H1 (cell line): ENCODE results near the gene TMEM165. TPM values are rescaled to one million over a fixed set of nuclear protein-coding genes. Genes with fewer than 3 reads are reported as not detected.
A peak's percentile ranks its signal among the peaks of the same experiment; 100 is the strongest.

Experiments
- CTCF ChIA-PET: fragments of 300-600 bp; sonication (Branson Sonifier 250); formaldehyde crosslinking; loops from one replicate; lab custom pipeline; 2021; ENCODE audit not compliant: partially characterized antibody; lab: Charles Lee
- POLR2A ChIA-PET: fragments of 300-600 bp; sonication (Branson Sonifier 250); formaldehyde crosslinking; loops from one replicate; lab custom pipeline; 2021; ENCODE audit warnings: inconsistent platforms; ENCODE audit not compliant: partially characterized antibody; lab: Charles Lee
- DNase-seq, 2 experiments: peaks; one replicate each; pipeline versions ENCODE4 v3.0.0 to v3.0.0-alpha.2; 2010 to 2022; ENCODE audit warnings: low spot score in 2 of 2, low read depth in 1 of 2, mixed read lengths in 1 of 2
- FAIRE-seq: peaks from 2 replicates; lab custom pipeline; 2011; peaks lifted over from hg19 to GRCh38; lab: Jason Lieb, UNC
- H2AFZ ChIP-seq: 2 replicates; pipeline ENCODE4 v1.8.1; 2012; ENCODE audit warnings: low read length, inconsistent platforms
- H2AK5ac ChIP-seq: 2 replicates; pipeline ENCODE4 v1.6.1; 2013; ENCODE audit warnings: low read depth, low read length
- H2BK120ac ChIP-seq: replicated peaks from 2 replicates; pipeline ENCODE3; 2013; ENCODE audit warnings: low read depth, low read length, inconsistent platforms
- H2BK12ac ChIP-seq: 2 replicates; pipeline ENCODE4 v1.6.1; 2013; ENCODE audit warnings: low read depth, low read length
- H2BK15ac ChIP-seq: 2 replicates; pipeline ENCODE4 v1.6.1; 2013; ENCODE audit warnings: low read length
- H2BK20ac ChIP-seq: 2 replicates; pipeline ENCODE4 v1.6.1; 2013; ENCODE audit warnings: low read length
- H2BK5ac ChIP-seq: 2 replicates; pipeline ENCODE4 v1.6.1; 2013; ENCODE audit warnings: low read depth, low read length
- H3K14ac ChIP-seq: 2 replicates; pipeline ENCODE4 v1.6.1; 2013; ENCODE audit warnings: inconsistent platforms; ENCODE audit not compliant: insufficient read length
- H3K18ac ChIP-seq: 2 replicates; pipeline ENCODE4 v1.6.1; 2013; ENCODE audit warnings: low read length; ENCODE audit errors: extremely low read depth
- H3K23ac ChIP-seq: 2 replicates; pipeline ENCODE4 v1.6.1; 2013; ENCODE audit warnings: inconsistent platforms; ENCODE audit not compliant: insufficient read length
- H3K23me2 ChIP-seq: 2 replicates; pipeline ENCODE4 v1.6.1; 2013; ENCODE audit warnings: low read depth, low read length
- H3K27ac ChIP-seq: 2 replicates; pipeline ENCODE4 v1.6.1; 2011; ENCODE audit warnings: low read depth, low read length, inconsistent platforms
- H3K27me3 ChIP-seq, 4 experiments: replicated peaks in 1 of 4; 1 replicate in 1 of 4; 2 replicates in 3 of 4; pipeline versions ENCODE4 v1.6.1 to v1.8.1; 2011 to 2013; ENCODE audit warnings: low read length in 3 of 4, mild to moderate bottlenecking in 3 of 4, inconsistent platforms in 2 of 4, mixed read lengths in 2 of 4, moderate library complexity in 1 of 4; ENCODE audit not compliant: control insufficient read depth in 3 of 4, insufficient read depth in 3 of 4; ENCODE audit errors: extremely low read depth in 1 of 4
- H3K36me3 ChIP-seq, 4 experiments: 2 replicates each; pipeline versions ENCODE4 v1.6.1 to v1.8.1; 2011 to 2013; ENCODE audit warnings: mild to moderate bottlenecking in 4 of 4, low read length in 3 of 4, moderate library complexity in 2 of 4, control low read depth in 1 of 4, inconsistent platforms in 1 of 4; ENCODE audit not compliant: insufficient read depth in 4 of 4, control insufficient read depth in 2 of 4
- H3K4ac ChIP-seq: replicated peaks from 2 replicates; pipeline ENCODE3; 2013; ENCODE audit warnings: low read length, low read depth, mixed read lengths, inconsistent platforms; ENCODE audit not compliant: insufficient read length
- H3K4me1 ChIP-seq, 4 experiments: replicated peaks in 1 of 4; 1 replicate in 1 of 4; 2 replicates in 3 of 4; pipeline versions ENCODE4 v1.6.1 to v1.8.1; 2011 to 2013; ENCODE audit warnings: low read length in 3 of 4, inconsistent platforms in 2 of 4, mixed read lengths in 1 of 4; ENCODE audit not compliant: insufficient read depth in 4 of 4, control insufficient read depth in 3 of 4
- H3K4me2 ChIP-seq, 2 experiments: 2 replicates each; pipeline versions ENCODE4 v1.6.1 to v1.8.1; 2011 to 2013; ENCODE audit warnings: low read depth in 2 of 2, low read length in 2 of 2, control low read depth in 1 of 2, inconsistent platforms in 1 of 2, mild to moderate bottlenecking in 1 of 2; ENCODE audit not compliant: insufficient read depth in 1 of 2
- H3K4me3 ChIP-seq, 4 experiments: fragments of 200-600, 300-600 bp in 1 of 4; sonication (generic), shearing (Covaris generic), sonication (Bioruptor Twin) in 1 of 4; 2 replicates each; pipeline versions ENCODE4 v1.5.1 to v1.8.1; 2011 to 2016; ENCODE audit warnings: low read length in 4 of 4, low read depth in 3 of 4, control low read depth in 2 of 4, inconsistent platforms in 2 of 4, mild to moderate bottlenecking in 2 of 4, mixed read lengths in 1 of 4, moderate library complexity in 1 of 4; ENCODE audit not compliant: insufficient read depth in 2 of 4; ENCODE audit errors: extremely low read depth in 1 of 4
- H3K56ac ChIP-seq: replicated peaks from 2 replicates; pipeline ENCODE3; 2013; ENCODE audit warnings: low read depth, mild to moderate bottlenecking, mixed read lengths, low read length, inconsistent platforms; ENCODE audit not compliant: insufficient read length
- H3K79me1 ChIP-seq: 2 replicates; pipeline ENCODE4 v1.6.1; 2013; ENCODE audit warnings: low read depth, low read length, control low read depth
- H3K79me2 ChIP-seq, 2 experiments: 2 replicates each; pipeline versions ENCODE4 v1.6.1 to v1.8.1; 2012 to 2013; ENCODE audit warnings: low read length in 2 of 2, mild to moderate bottlenecking in 2 of 2, inconsistent platforms in 1 of 2; ENCODE audit not compliant: insufficient read depth in 2 of 2, control insufficient read depth in 1 of 2
- H3K9ac ChIP-seq, 4 experiments: replicated peaks in 1 of 4; 1 replicate in 1 of 4; 2 replicates in 3 of 4; pipeline versions ENCODE4 v1.6.1 to v1.8.1; 2011 to 2013; ENCODE audit warnings: low read depth in 3 of 4, low read length in 3 of 4, control low read depth in 2 of 4, mild to moderate bottlenecking in 2 of 4, moderate library complexity in 2 of 4, inconsistent platforms in 1 of 4; ENCODE audit errors: extremely low read depth in 1 of 4
- H3K9me3 ChIP-seq, 2 experiments: 2 replicates each; pipeline versions ENCODE4 v1.6.1 to v1.8.1; 2012 to 2013; ENCODE audit warnings: mild to moderate bottlenecking in 2 of 2, moderate library complexity in 2 of 2, control low read depth in 1 of 2, inconsistent platforms in 1 of 2, low read depth in 1 of 2, low read length in 1 of 2, mixed read lengths in 1 of 2; ENCODE audit not compliant: insufficient read depth in 2 of 2
- H4K20me1 ChIP-seq, 2 experiments: replicated peaks in 1 of 2; 2 replicates each; pipeline versions ENCODE3 to v1.8.1; 2011 to 2013; ENCODE audit warnings: inconsistent platforms in 2 of 2, low read length in 2 of 2, mild to moderate bottlenecking in 1 of 2; ENCODE audit not compliant: insufficient read depth in 2 of 2, control insufficient read depth in 1 of 2
- H4K5ac ChIP-seq: 2 replicates; pipeline ENCODE4 v1.6.1; 2013; ENCODE audit warnings: low read length, low read depth, mixed read lengths, inconsistent platforms; ENCODE audit not compliant: insufficient read length
- H4K8ac ChIP-seq: 2 replicates; pipeline ENCODE4 v1.8.0; 2013; ENCODE audit warnings: mild to moderate bottlenecking, moderate library complexity, low read length, inconsistent platforms; ENCODE audit not compliant: insufficient read depth; ENCODE audit errors: extremely low read depth
- H4K91ac ChIP-seq: replicated peaks from 2 replicates; pipeline ENCODE3; 2013; ENCODE audit warnings: low read length, mixed read lengths, inconsistent platforms; ENCODE audit not compliant: insufficient read length
- ATF2 ChIP-seq: IDR thresholded peaks from 2 replicates; pipeline ENCODE4 v1.6.1; 2012; ENCODE audit warnings: low read length, inconsistent platforms
- CBX5 ChIP-seq: fragments of 300-800, 300-1000 bp; sonication (generic); IDR thresholded peaks from 2 replicates; pipeline ENCODE4 v1.7.1; 2016; ENCODE audit warnings: antibody characterized with exemption, low read length, low read depth
- CREB1 ChIP-seq: IDR thresholded peaks from 2 replicates; pipeline ENCODE4 v1.6.1; 2012; ENCODE audit warnings: inconsistent platforms
- EZH2 ChIP-seq: fragments of 200-600 bp; sonication (generic); IDR thresholded peaks from 2 replicates; pipeline ENCODE4 v1.7.1; 2012; ENCODE audit warnings: low read depth, mild to moderate bottlenecking, moderate library complexity, low read length, inconsistent platforms; ENCODE audit not compliant: severe bottlenecking
- FOSL1 ChIP-seq: IDR thresholded peaks from 2 replicates; pipeline ENCODE4 v1.6.1; 2011; ENCODE audit warnings: mild to moderate bottlenecking, low read depth, low read length, moderate library complexity; ENCODE audit not compliant: insufficient read depth
- HDAC6 ChIP-seq: IDR thresholded peaks from one replicate; pipeline ENCODE4 v1.7.1; 2012; ENCODE audit warnings: low read depth, mild to moderate bottlenecking, inconsistent platforms, low read length, moderate library complexity
- POU5F1 ChIP-seq: IDR thresholded peaks from 2 replicates; pipeline ENCODE4 v1.6.1; 2011; ENCODE audit warnings: low read depth, mild to moderate bottlenecking, low read length, moderate library complexity
- TAF1 ChIP-seq: IDR thresholded peaks from 2 replicates; pipeline ENCODE4 v1.6.1; 2011; ENCODE audit warnings: mild to moderate bottlenecking, low read depth, low read length
- ZNF274 ChIP-seq: IDR thresholded peaks from 2 replicates; pipeline ENCODE4 v1.7.0; 2012; ENCODE audit warnings: low read length, borderline replicate concordance; ENCODE audit errors: extremely low read depth
- WGBS, 2 experiments: shearing (Covaris generic) in 1 of 2; methylation state at CpG; one replicate each; pipeline versions ENCODE4 v1.1.6 to v1.1.7; 2013 to 2015; ENCODE audit warnings: low lambda C conversion rate in 2 of 2, mixed read lengths in 2 of 2, inconsistent platforms in 1 of 2, low coverage in 1 of 2, missing lambda C conversion rate in 1 of 2; ENCODE audit not compliant: insufficient replicate concordance in 2 of 2, insufficient coverage in 1 of 2, insufficient read length in 1 of 2; ENCODE audit errors: extremely low coverage in 1 of 2, missing lambda C conversion rate in 1 of 2; 5-methylcytosine and 5-hydroxymethylcytosine counted together
- polyA plus RNA-seq, 7 experiments: library from polyadenylated mRNA; depleted of rRNA in 3 of 7; stranded (reverse) in 5 of 7; unstranded in 2 of 7; fragments of >200 nt in 5 of 7; fragments of 200-250 nt in 2 of 7; gene quantifications; 1 replicate in 5 of 7; 2 replicates in 1 of 7; 4 replicates in 1 of 7; pipeline versions ENCODE4 v1.2.1 to v1.2.3, GENCODE V29; 2011 to 2013; ENCODE audit warnings: missing spikeins in 2 of 7, mixed read lengths in 2 of 7
- total RNA-seq: library from RNA; stranded (reverse); fragmentation: NEBNext Ultra II Directional; extraction: Animal tissue kit (Norgen Biotek cat#: 25700); gene quantifications from 2 replicates; pipeline ENCODE4 v1.2.1, GENCODE V29; 2021

Gene TMEM165
- total and polyA plus RNA-seq, 2 of the 8 experiments (the other 6 are each of a cell fraction or from before 2014, with no cell fraction given), result 85.5 to 125 TPM

DNA sequence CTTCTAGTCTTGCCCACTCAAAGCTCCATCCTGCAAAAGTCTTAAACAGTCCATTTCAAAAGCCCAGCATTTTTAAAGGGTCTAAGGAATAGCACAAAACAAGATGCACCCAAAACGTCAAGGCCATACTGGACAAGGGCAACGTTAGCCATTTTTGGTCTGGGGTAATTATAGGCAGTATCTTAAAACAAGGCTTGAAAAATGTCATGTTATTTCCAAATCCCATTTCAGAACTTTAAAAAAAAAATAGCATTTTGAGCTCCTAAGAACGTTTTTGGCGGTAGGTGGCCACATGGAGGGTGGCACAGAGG is 584 bp upstream of the TMEM165 start:
- Histone ChIP-seq H4K91ac (no peak overlapping the region), H2AFZ (0 out of 2 replicates have a peak overlapping the region, but pooled peaks have one; percentile 27), H4K8ac (peak overlapping the region; percentile 85; the same call in 1 of the 2 replicates), H3K18ac (no peak overlapping the region; the same call in 1 of the 2 replicates), H4K5ac (no peak overlapping the region), H3K4me2 (peak overlapping the region; percentile 74 to 81), H3K23me2 (peaks cover 18% of the 10 kb centered on the region), H3K4ac (no peak overlapping the region), H3K9me3 (no peaks in the 10 kb centered on the region), H3K79me1 (peaks cover 4% of the 10 kb centered on the region; the same call in 1 of the 2 replicates), H4K20me1 (peaks cover 11 to 12% of the 10 kb centered on the region in 2 experiments), H3K9ac (peak overlapping the region in 2 of 4 experiments; percentile 50 to 96; a peak in 3 of 7 replicates), H3K36me3 (peaks cover 0 to 12% (median 1%) of the 10 kb centered on the region in 4 experiments; a peak in 1 of 8 replicates), H3K4me1 (peaks cover 0 to 6% (median under 1%) of the 10 kb centered on the region in 4 experiments; a peak in 2 of 7 replicates), H2BK120ac (no peak overlapping the region), H3K14ac (no peak overlapping the region), H3K23ac (no peak overlapping the region), H3K27ac (no peak overlapping the region), H2BK5ac (0 out of 2 replicates have a peak overlapping the region, but pooled peaks have one; percentile 71), H2BK12ac (no peak overlapping the region), H3K56ac (no peak overlapping the region), H3K4me3 (peak overlapping the region; percentile 74 to 87 (median 79)), H2AK5ac (no peak overlapping the region), H3K27me3 (no peaks in the 10 kb centered on the region), H2BK15ac (no peak overlapping the region), H3K79me2 (peaks cover 30 to 40% of the 10 kb centered on the region in 2 experiments), H2BK20ac (no peak overlapping the region)
- DNase-seq (no peak), FAIRE-seq (no peak)
- POLR2A ChIA-PET, result interaction anchor here (0.7 to 3.6 kb wide), 16 partner anchors 9 to 242 kb away, joined by 3 to 19 read pairs (median 6); partner anchors contain the start of gene NMU
- 11% methylated on average over 4 of the region's 4 CpGs; no CpG with 5 or more reads in 1 of the 2 experiments for WGBS, 2 experiments
- CTCF ChIA-PET, result interaction anchor here (0.6 to 1.8 kb wide), 7 partner anchors 33 to 578 kb away, joined by 3 to 5 read pairs (median 4); no protein-coding TSS in a partner anchor
- TF ChIP-seq CREB1 (no peak), TAF1 (no peak), HDAC6 (no peak), ATF2 (no peak), POU5F1 (no peak), EZH2 (no peak), CBX5 (no peak), ZNF274 (no peak), FOSL1 (no peak)
